ENCODE data around the gene FFAR2. TPM values are rescaled to one million over a fixed set of nuclear protein-coding genes. Genes with fewer than 3 reads are reported as not detected.

FFAR2 gene
- total and polyA plus RNA-seq, 9 of the 15 experiments (the other 6 are each of a cell fraction or from before 2014, with no cell fraction given): not detected

- ATAC-seq (no peak), FAIRE-seq (no peak), DNase-seq (ENCODE audit: extremely low read depth in 1 of 4, low spot score in 3 of 4) (no peak)
- WGBS (ENCODE audit: insufficient coverage, low coverage, missing lambda C conversion rate): 9% methylated on average over 9 of the region's 9 CpGs
- no TSS peak for BruUV-seq (replicated peaks)
- Histone ChIP-seq H4K20me1 (replicated peaks; ENCODE audit: control insufficient read depth, insufficient read depth, low read length) (no peaks in the 10 kb centered on the region), H3K27ac (ENCODE audit: extremely low read depth, low read depth, low read length) (no peak overlapping the region), H3K4me3 (no peak overlapping the region), H3K36me3 (ENCODE audit: control insufficient read depth, insufficient read depth, low read length) (no peaks in the 10 kb centered on the region), H3K27me3 (ENCODE audit: control insufficient read depth in 2 of 2, insufficient read depth in 2 of 2, low read length in 2 of 2) (peaks cover 46 to 71% of the 10 kb centered on the region in 2 experiments), H3K9me1 (ENCODE audit: control insufficient read depth, insufficient read depth, low read length) (no peaks in the 10 kb centered on the region), H3K4me2 (ENCODE audit: insufficient read depth, low read length) (no peak overlapping the region), H3K9me3 (replicated peaks; ENCODE audit: control insufficient read depth, insufficient read depth, low read depth, low read length) (no peaks in the 10 kb centered on the region), H3K79me2 (ENCODE audit: control insufficient read depth, insufficient read depth, low read length) (no peaks in the 10 kb centered on the region), H2AFZ (ENCODE audit: low read depth, low read length) (no peak overlapping the region), H3K9ac (ENCODE audit: insufficient read depth in 1 of 2, low read depth in 2 of 2, low read length in 2 of 2) (no peak overlapping the region), H3K4me1 (replicated peaks in 1 of 2; ENCODE audit: control insufficient read depth in 2 of 2, insufficient read depth in 2 of 2, low read length in 2 of 2) (peaks cover 18 to 21% of the 10 kb centered on the region in 2 experiments; a peak in 4 of 5 replicates)
- POLR2A ChIA-PET: interaction anchor here (0.6 to 0.7 kb wide), 2 partner anchors 11 to 117 kb away, joined by 3 to 4 read pairs; no protein-coding TSS in a partner anchor
- in situ Hi-C loops (cut with MboI): no loop called here
- intact Hi-C loops (cut with micrococcal nuclease): no loop called here
- CTCF ChIA-PET (ENCODE audit: low intra/inter-chr PET ratio): no interaction called here
- TF ChIP-seq PREB (CRISPR knock-in tag; IDR thresholded peaks at IDR 0.05) (no peak), PHF21A (IDR thresholded peaks at IDR 0.05; ENCODE audit: borderline replicate concordance, low read depth) (no peak), ATF2 (CRISPR knock-in tag; IDR thresholded peaks at IDR 0.05) (no peak), ZC3H8 (IDR thresholded peaks at IDR 0.05) (no peak), CTCFL (IDR thresholded peaks at IDR 0.05; ENCODE audit: borderline replicate concordance, insufficient read depth, low read depth, low read length, poor library complexity, severe bottlenecking) (no peak), PATZ1 (CRISPR knock-in tag; IDR thresholded peaks at IDR 0.05; ENCODE audit: borderline replicate concordance) (no peak), CREM (IDR thresholded peaks at IDR 0.05; ENCODE audit: low read depth) (no peak), CAMTA2 (CRISPR knock-in tag; conservative IDR thresholded peaks at IDR 0.05) (no peak), MEIS2 (IDR thresholded peaks at IDR 0.05; ENCODE audit: partially characterized antibody) (no peak), ZBED1 (IDR thresholded peaks at IDR 0.05) (no peak), ID3 (CRISPR knock-in tag; IDR thresholded peaks at IDR 0.05) (no peak), ID3 (tag; IDR thresholded peaks at IDR 0.05) (no peak), ELK1 (CRISPR knock-in tag; IDR thresholded peaks at IDR 0.05) (no peak), RUNX1 (IDR thresholded peaks at IDR 0.05; ENCODE audit: low read depth) (no peak)
Measured at GRCh38 chr19:35432911-35433310, 15.1 kb upstream of the FFAR2 start.
